ENCODE data around the gene CACNA1G.

Gene CACNA1G

GRCh38 chr17:50675627-50676026, 115.1 kb downstream of the CACNA1G start:
- DNase-seq: no peak
- Histone ChIP-seq H3K4me3 (ENCODE audit: low read depth, low read length) (no peak overlapping the region), H3K36me3 (replicated peaks) (no peaks in the 10 kb centered on the region), H3K27ac (no peak overlapping the region), H3K27me3 (replicated peaks) (no peaks in the 10 kb centered on the region)
- TF ChIP-seq CTCF (IDR thresholded peaks at IDR 0.05; ENCODE audit: low read depth, low read length, missing control alignments): no peak
- in situ Hi-C loops (cut with HindIII; ENCODE audit: low pct_ligation_motif_present, low sequenced_read_pairs): loop anchor here (25.0 kb wide), 1 partner anchor 113 kb away; the partner anchor contains the start of gene CACNA1G

GRCh38 chr17:50676065-50676975, 115.8 kb downstream of the CACNA1G start:
- H3K36me3 ChIP-seq (replicated peaks): no peaks in the 10 kb centered on the region
- no peaks in the 10 kb centered on the region for H3K27me3 ChIP-seq (replicated peaks)
- H3K27ac ChIP-seq: no peak overlapping the region
- no peak overlapping the region for H3K4me3 ChIP-seq (ENCODE audit: low read depth, low read length)
- in situ Hi-C loops (cut with HindIII; ENCODE audit: low pct_ligation_motif_present, low sequenced_read_pairs): loop anchor here (25.0 kb wide), 1 partner anchor 114 kb away; the partner anchor contains the start of gene CACNA1G
- no peak for DNase-seq
- TF ChIP-seq CTCF (IDR thresholded peaks at IDR 0.05; ENCODE audit: low read depth, low read length, missing control alignments): no peak

Measured in brain microvascular endothelial cell (primary cell).